ENCODE results near the gene NDE1. TPM values are rescaled to one million over a fixed set of nuclear protein-coding genes. Genes with fewer than 3 reads are reported as not detected.

NDE1 gene
- total RNA-seq, result 18.9 and 32.3 TPM in 2 replicates

DNA sequence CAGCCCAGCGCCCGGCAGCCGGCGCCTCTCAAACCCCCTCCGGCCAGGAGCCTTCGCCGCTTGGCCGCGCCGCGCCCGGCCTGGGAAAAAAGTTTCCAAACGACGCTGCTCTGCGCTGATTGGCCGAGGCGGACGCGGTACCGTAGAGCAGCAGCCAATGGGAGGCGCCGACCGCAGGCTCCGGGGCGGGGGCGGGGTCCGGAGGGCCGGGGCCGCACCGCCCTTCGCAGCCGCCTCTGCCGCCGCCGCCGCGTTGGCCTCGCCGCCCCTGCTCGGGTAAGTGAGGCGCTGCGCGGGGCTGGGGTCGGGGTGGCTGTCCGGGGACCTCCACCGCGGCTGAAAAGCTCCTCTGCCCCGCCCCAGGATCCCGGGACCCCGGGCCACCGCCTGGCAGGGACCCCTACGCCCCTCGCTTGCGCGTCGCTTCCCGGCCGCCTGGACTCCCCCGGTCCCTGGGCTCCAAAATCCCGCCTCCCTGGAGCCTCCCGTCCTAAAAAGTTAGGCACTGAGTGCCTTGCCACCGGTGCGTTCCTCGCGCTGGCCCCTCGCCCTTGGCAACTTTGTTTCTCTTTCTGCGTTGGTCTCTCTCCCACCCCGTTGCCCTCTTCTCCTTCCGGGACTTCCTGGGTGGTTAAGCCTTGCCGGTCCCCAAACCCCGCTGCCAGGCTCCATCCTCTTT, at the start of gene NDE1:
TSS of gene NDE1 (plus strand) at position 227 of the 679 bp plus-strand sequence. CDS start 14,534 bp downstream, outside the sequence.

DNA sequence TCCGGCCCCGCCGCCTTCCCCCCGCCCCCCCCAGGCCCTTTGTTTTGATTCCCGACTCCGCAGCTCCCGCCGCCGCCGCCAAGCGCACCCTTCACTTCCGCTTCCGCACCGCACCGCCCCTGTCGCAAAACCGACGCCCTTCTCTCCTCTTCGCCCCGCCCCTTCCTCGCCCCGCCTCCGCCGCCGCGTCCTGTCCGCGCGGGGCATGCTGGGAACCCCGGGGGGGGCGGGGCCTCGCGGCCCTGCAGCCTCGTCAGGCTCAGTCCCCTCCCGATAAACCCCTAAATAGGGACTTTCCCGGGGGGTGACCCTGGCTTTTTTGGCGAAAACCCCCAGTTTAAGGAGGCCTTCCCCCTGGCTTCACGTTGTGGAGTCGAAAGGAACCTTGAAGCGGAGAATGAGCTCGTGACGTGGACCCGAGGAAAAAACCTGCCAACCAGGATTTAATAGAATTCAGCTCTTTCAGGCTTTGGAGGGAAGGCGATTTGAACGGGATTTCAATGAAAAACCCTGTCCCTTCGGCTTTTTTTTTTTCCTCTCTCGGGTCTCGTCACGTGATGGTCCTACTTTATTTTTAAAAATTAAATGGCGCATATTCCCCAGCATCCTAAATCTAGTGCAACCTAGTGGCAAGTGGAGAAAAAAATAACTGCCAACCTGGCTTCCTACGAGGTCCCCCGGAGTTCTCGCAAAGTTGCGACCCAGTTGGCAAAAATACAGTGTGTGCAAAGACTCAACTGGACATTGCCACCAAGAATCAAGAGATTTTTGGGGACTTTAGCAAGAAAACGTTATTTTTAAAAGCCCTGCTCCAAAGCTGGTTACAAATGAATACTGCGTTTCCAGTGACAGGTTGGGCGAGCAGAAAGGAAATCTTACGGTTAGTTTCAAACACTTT, 6.7 kb upstream of the NDE1 start, which contains the start of gene MARF1:
TSS of gene MARF1 (minus strand) at position 107 of the 898 bp plus-strand sequence. CDS start 3,921 bp downstream, outside the sequence.

Other genes with a start within 250 kb of the NDE1 start
- 31.9 and 32.3 TPM in 2 replicates for gene BMERB1, start 215.7 kb upstream of the NDE1 start, total RNA-seq
- gene MARF1, start 7.1 kb upstream of the NDE1 start, total RNA-seq, result 17.8 and 20.2 TPM in 2 replicates
- 0.29 and 0.37 TPM in 2 replicates for gene MYH11, start 206.8 kb downstream of the NDE1 start, total RNA-seq
- gene CEP20, start 238.4 kb downstream of the NDE1 start, total RNA-seq, result 34.3 and 43.4 TPM in 2 replicates

All from cardiac ventricle fibroblast (primary cell).